Measurements from ENCODE around the gene SPTBN5.

Gene SPTBN5

DNA sequence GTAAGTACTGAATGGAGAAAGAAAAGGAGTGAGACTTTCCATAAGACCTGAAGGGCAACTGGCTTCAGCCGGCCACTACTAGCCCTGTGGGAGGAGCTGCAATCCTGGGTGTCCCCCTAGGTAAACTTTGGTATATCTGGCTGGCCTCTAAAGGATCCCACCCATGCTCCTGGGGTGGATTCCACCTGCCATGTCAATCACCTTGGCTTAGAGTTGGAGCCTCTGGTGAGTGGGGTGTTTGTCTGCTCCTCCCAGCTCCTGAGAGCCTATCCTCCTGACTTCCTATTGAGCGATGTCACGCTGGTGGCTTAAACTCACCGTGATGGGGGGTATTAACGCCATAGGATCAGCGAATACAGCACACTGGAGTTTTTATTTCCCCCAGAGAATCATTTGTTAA is 2.6 kb downstream of the SPTBN5 start:
- TF ChIP-seq CSDC2 (CRISPR knock-in tag; IDR thresholded peaks at IDR 0.05) (no peak), ZNF565 (CRISPR knock-in tag; conservative IDR thresholded peaks at IDR 0.05; ENCODE audit: low read depth) (no peak), PPARA (CRISPR knock-in tag; IDR thresholded peaks at IDR 0.05; ENCODE audit: borderline replicate concordance) (no peak), SNAI2 (CRISPR knock-in tag; IDR thresholded peaks at IDR 0.05) (no peak), ARNTL (CRISPR knock-in tag; IDR thresholded peaks at IDR 0.05; ENCODE audit: borderline replicate concordance, low read depth) (no peak), TOX (CRISPR knock-in tag; IDR thresholded peaks at IDR 0.05; ENCODE audit: borderline replicate concordance) (no peak), RARB (CRISPR knock-in tag; IDR thresholded peaks at IDR 0.05) (no peak), ZFP3 (CRISPR knock-in tag; IDR thresholded peaks at IDR 0.05) (no peak)
- TF ChIP-seq, protein P1, sequence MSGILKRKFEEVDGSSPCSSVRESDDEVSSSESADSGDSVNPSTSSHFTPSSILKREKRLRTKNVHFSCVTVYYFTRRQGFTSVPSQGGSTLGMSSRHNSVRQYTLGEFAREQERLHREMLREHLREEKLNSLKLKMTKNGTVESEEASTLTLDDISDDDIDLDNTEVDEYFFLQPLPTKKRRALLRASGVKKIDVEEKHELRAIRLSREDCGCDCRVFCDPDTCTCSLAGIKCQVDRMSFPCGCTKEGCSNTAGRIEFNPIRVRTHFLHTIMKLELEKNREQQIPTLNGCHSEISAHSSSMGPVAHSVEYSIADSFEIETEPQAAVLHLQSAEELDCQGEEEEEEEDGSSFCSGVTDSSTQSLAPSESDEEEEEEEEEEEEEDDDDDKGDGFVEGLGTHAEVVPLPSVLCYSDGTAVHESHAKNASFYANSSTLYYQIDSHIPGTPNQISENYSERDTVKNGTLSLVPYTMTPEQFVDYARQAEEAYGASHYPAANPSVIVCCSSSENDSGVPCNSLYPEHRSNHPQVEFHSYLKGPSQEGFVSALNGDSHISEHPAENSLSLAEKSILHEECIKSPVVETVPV (CRISPR knock-in tag; IDR thresholded peaks at IDR 0.05): no peak
- TF ChIP-seq, protein P2, sequence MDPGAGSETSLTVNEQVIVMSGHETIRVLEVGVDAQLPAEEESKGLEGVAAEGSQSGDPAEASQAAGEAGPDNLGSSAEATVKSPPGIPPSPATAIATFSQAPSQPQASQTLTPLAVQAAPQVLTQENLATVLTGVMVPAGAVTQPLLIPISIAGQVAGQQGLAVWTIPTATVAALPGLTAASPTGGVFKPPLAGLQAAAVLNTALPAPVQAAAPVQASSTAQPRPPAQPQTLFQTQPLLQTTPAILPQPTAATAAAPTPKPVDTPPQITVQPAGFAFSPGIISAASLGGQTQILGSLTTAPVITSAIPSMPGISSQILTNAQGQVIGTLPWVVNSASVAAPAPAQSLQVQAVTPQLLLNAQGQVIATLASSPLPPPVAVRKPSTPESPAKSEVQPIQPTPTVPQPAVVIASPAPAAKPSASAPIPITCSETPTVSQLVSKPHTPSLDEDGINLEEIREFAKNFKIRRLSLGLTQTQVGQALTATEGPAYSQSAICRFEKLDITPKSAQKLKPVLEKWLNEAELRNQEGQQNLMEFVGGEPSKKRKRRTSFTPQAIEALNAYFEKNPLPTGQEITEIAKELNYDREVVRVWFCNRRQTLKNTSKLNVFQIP (CRISPR knock-in tag; IDR thresholded peaks at IDR 0.05; ENCODE audit: borderline replicate concordance, low read depth): no peak
- TF ChIP-seq, protein P3, sequence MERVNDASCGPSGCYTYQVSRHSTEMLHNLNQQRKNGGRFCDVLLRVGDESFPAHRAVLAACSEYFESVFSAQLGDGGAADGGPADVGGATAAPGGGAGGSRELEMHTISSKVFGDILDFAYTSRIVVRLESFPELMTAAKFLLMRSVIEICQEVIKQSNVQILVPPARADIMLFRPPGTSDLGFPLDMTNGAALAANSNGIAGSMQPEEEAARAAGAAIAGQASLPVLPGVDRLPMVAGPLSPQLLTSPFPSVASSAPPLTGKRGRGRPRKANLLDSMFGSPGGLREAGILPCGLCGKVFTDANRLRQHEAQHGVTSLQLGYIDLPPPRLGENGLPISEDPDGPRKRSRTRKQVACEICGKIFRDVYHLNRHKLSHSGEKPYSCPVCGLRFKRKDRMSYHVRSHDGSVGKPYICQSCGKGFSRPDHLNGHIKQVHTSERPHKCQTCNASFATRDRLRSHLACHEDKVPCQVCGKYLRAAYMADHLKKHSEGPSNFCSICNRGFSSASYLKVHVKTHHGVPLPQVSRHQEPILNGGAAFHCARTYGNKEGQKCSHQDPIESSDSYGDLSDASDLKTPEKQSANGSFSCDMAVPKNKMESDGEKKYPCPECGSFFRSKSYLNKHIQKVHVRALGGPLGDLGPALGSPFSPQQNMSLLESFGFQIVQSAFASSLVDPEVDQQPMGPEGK (CRISPR knock-in tag; IDR thresholded peaks at IDR 0.05; ENCODE audit: borderline replicate concordance): no peak
- TF ChIP-seq, protein P4, sequence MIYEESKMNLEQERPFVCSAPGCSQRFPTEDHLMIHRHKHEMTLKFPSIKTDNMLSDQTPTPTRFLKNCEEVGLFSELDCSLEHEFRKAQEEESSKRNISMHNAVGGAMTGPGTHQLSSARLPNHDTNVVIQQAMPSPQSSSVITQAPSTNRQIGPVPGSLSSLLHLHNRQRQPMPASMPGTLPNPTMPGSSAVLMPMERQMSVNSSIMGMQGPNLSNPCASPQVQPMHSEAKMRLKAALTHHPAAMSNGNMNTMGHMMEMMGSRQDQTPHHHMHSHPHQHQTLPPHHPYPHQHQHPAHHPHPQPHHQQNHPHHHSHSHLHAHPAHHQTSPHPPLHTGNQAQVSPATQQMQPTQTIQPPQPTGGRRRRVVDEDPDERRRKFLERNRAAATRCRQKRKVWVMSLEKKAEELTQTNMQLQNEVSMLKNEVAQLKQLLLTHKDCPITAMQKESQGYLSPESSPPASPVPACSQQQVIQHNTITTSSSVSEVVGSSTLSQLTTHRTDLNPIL (CRISPR knock-in tag; IDR thresholded peaks at IDR 0.05; ENCODE audit: low read depth): no peak

DNA sequence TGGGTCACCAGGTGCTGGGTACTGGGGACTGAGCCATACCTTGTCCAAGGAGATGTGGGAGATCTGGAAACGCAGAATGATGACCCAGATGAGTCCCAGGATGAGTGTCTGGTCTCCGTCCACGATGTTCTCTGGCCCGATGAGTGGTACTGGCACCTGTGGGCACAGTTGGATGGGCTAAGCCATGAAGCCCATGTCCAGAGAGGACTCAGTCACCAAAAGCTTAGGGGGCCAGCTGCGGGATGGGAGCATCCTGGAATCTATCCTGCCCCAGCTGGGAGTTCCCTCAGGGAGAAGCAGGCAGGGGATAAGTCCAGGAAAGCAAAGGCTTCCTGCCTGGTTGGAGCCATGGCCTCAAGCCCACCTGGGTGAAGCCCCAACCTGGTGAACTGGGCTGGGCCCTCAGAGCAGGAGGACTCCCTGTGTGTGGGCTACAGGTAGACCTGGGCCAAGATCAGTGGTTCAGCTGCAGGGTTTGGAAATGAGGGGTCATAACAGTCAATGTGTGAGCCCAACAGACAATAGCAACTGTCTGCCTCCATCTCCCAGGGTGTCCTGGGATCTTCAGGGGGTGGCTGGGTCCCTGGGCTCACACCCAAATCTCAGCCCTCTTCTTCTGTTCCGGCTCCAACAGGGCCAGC is 3.7 kb downstream of the SPTBN5 start:
- no peak for TF ChIP-seq ZFP30 (CRISPR knock-in tag; IDR thresholded peaks at IDR 0.05)
- TF ChIP-seq, protein P4 (CRISPR knock-in tag; IDR thresholded peaks at IDR 0.05; ENCODE audit: low read depth): no peak
- no peak for TF ChIP-seq RARB (CRISPR knock-in tag; IDR thresholded peaks at IDR 0.05)
- no peak for TF ChIP-seq BACH2 (CRISPR knock-in tag; IDR thresholded peaks at IDR 0.05; ENCODE audit: borderline replicate concordance)
- TF ChIP-seq, protein P2 (CRISPR knock-in tag; IDR thresholded peaks at IDR 0.05; ENCODE audit: borderline replicate concordance, low read depth): no peak
- no peak for TF ChIP-seq CSDC2 (CRISPR knock-in tag; IDR thresholded peaks at IDR 0.05)
- no peak for TF ChIP-seq ZNF8 (CRISPR knock-in tag; IDR thresholded peaks at IDR 0.05)
- no peak for TF ChIP-seq SNAI2 (CRISPR knock-in tag; IDR thresholded peaks at IDR 0.05)
- no peak for TF ChIP-seq ISL1 (CRISPR knock-in tag; IDR thresholded peaks at IDR 0.05)
- no peak for TF ChIP-seq ESRRG (CRISPR knock-in tag; IDR thresholded peaks at IDR 0.05)
- TF ChIP-seq ZC3H10 (CRISPR knock-in tag; IDR thresholded peaks at IDR 0.05): no peak

More for the DNA sequence above, 2.6 kb downstream of the SPTBN5 start:
- ATAC-seq: no peak

DNA sequence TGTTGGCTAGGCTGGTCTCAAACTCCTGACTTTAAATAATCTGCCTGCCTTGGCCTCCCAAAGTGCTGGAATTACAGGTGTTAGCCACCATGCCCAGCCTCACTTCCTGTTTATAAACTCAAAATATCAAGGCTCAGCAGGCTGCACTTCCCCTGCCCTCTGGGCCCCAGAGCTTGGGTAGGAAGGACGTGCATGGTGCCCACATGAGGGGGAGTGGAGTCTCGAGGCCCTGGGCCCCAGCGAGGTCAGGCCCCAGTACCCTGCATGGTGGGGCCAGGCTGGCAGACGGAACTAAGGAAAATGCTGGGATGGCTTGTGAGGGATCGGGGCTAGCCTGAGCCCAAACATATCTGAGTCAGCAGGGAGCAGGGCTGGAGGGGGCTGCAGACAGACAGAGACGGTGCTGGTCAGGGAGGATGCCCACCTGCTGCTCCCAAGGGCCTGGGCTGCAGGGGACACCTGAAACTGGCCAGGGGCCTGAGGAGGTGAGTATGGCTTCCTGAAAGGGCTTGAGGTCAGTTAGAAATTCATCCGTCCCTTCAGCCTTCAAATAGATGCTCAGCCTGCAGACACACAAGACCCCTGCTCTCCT is 5.1 kb downstream of the SPTBN5 start:
- TF ChIP-seq, protein P5, sequence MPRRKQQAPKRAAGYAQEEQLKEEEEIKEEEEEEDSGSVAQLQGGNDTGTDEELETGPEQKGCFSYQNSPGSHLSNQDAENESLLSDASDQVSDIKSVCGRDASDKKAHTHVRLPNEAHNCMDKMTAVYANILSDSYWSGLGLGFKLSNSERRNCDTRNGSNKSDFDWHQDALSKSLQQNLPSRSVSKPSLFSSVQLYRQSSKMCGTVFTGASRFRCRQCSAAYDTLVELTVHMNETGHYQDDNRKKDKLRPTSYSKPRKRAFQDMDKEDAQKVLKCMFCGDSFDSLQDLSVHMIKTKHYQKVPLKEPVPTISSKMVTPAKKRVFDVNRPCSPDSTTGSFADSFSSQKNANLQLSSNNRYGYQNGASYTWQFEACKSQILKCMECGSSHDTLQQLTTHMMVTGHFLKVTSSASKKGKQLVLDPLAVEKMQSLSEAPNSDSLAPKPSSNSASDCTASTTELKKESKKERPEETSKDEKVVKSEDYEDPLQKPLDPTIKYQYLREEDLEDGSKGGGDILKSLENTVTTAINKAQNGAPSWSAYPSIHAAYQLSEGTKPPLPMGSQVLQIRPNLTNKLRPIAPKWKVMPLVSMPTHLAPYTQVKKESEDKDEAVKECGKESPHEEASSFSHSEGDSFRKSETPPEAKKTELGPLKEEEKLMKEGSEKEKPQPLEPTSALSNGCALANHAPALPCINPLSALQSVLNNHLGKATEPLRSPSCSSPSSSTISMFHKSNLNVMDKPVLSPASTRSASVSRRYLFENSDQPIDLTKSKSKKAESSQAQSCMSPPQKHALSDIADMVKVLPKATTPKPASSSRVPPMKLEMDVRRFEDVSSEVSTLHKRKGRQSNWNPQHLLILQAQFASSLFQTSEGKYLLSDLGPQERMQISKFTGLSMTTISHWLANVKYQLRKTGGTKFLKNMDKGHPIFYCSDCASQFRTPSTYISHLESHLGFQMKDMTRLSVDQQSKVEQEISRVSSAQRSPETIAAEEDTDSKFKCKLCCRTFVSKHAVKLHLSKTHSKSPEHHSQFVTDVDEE (CRISPR knock-in tag; IDR thresholded peaks at IDR 0.05): no peak
- ATAC-seq: no peak

More for the DNA sequence above, 3.7 kb downstream of the SPTBN5 start:
- ATAC-seq: no peak
